HPDE6-E6E7 (cell line): ENCODE results near the gene NBEAL1.
"Not testable (repeated sequence)": the region's sequence is repeated elsewhere in the genome, so short reads cannot be mapped to it uniquely, and the experiment has no call there.

Experiments
- DNase-seq: peaks from one replicate; pipeline ENCODE4 v3.0.0; 2011; ENCODE audit warnings: missing footprints; ENCODE audit errors: extremely low spot score

NBEAL1 gene

GRCh38 chr2:203112342-203112741, 97.7 kb downstream of the NBEAL1 start:
- DNase-seq: no peak

DNA sequence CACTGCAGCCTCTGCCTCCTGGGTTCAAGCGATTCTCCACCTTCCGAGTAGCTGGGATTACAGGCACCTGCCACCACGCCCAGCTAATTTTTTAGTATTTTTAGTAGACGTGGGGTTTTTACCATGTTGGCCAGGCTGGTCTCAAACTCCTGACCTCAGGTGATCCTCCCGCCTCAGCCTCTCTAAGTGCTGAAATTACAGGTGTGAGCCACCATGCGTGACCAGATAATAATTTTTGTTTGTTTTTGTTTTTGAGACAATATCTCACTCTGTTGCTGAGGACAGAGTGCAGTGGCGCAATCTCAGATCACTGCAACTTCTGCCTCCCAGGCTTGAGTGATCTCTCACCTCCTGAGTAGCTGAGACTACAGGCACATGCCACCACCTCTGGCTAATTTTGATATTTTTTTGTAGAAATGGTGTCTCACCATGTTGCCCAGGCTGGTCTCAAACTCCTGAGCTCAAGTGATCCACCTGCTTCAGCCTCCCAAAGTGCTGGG, 100.6 kb downstream of the NBEAL1 start:
- DNase-seq: not testable (repeated sequence)

GRCh38 chr2:203122317-203122986, 107.8 kb downstream of the NBEAL1 start:
- DNase-seq: no peak

DNA sequence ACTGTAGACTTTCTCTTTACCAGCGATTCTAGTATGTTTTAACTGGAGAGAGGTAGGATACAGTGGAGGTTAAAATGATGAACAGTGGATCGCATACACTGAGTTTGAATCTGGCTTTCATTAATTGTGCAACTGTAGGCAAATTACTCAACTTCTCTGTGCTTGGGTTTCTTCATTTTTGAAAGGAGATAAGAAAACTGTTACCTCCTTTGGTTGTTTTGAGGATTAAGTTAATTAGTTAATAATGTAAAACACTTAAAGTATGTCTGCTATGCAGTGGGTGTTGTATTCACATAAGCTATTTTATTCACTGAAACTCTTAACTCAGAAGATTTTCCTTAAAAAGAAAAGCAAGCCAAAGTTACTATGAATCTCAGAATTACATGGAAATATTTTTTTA, 112.3 kb downstream of the NBEAL1 start:
- DNase-seq: no peak

- DNase-seq: no peak
Measured at GRCh38 chr2:203135105-203135504, 120.4 kb downstream of the NBEAL1 start.

DNA sequence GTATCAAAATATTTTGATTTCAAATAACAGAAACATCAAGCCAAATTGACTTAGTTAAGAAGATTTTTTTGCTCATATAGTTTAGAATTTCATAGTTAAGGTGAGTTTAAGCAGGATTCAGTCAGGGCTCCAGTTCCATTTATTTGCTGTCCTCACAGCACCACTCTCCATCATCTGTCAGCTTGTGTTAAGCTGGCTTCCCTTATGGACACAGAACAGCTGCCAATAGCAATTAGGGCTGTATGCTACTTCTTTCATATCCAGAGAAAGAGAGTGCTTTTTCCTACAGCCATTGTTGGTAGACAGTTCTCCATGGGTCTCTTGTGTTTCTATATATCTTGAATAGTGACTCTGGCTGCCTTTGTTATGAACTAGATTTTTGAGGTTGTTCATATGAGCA, 128.7 kb downstream of the NBEAL1 start:
- no peak for DNase-seq

DNA sequence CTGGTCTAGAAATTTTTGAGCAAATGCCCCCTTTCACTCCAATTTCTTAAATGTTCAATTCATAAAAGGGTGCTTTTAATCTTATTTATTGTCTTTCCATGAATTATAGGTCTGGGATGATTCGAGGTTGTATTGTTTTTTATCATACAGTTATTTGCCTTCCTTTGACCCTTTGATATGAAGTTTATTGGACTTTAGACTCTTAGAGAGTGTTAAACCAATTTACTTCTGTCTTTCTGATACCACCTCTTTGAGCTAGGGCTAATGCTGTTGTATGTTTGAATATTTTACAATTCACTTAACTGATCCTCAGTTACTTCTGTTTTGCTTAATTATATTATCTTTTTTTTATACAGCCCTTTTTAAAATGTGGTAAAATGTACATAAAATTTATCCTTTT, 134.5 kb downstream of the NBEAL1 start:
- no peak for DNase-seq

- DNase-seq: no peak
Measured at GRCh38 chr2:203155406-203155805, 140.7 kb downstream of the NBEAL1 start.

GRCh38 chr2:203162722-203163121, 148.0 kb downstream of the NBEAL1 start:
- not testable (repeated sequence) for DNase-seq

- no peak for DNase-seq
Measured at GRCh38 chr2:203164311-203164935, 149.7 kb downstream of the NBEAL1 start.

- DNase-seq: no peak
Measured at GRCh38 chr2:203167751-203168150, 153.1 kb downstream of the NBEAL1 start.

- no peak for DNase-seq
Measured at GRCh38 chr2:203170502-203170901, 155.8 kb downstream of the NBEAL1 start.

DNA sequence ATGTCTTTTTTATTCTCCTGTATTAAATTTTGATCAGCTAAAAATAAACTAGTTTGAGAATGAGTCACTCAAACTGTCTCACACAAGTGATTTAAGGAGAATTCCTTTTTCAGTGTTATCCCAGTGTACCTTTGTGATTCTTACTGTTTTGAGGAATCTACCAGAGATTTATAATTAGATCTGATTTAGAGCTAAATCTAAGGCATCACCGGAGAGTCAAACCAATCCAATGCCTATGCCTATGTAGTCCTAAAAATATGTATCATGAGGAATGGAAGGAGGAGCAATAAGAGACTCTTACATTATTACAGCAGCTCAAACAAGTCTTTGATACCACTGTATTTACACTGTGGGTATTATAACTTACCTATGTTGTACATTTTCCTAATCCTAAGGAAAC, 160.7 kb downstream of the NBEAL1 start:
- DNase-seq: no peak

- DNase-seq: no peak
Measured at GRCh38 chr2:203177361-203177760, 162.7 kb downstream of the NBEAL1 start.

- DNase-seq: no peak
Measured at GRCh38 chr2:203185864-203186263, 171.2 kb downstream of the NBEAL1 start.

DNA sequence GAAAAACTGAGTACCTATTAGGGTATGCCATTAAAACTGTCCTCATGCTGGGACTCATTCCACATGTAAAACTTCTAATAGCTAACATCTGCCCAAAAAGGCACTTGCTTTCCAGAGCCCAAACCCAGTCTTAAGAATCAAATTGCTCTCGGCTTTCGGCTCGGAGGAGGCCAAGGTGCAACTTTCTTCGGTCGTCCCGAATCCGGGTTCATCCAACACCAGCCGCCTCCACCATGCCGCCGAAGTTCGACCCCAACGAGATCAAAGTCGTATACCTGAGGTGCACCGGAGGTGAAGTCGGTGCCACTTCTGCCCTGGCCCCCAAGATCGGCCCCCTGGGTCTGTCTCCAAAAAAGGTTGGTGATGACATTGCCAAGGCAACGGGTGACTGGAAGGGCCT, 175.9 kb downstream of the NBEAL1 start:
- not testable (repeated sequence) for DNase-seq

DNA sequence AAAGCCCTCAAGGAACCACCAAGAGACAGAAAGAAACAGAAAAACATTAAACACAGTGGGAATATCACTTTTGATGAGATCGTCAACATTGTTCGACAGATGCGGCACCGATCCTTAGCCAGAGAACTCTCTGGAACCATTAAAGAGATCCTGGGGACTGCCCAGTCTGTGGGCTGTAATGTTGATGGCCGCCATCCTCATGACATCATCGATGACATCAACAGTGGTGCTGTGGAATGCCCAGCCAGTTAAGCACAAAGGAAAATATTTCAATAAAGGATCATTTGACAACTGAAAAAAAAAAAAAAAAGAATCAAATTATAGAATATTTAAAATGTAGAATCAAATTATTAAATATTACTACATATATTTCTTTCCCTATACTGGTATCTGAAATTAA, 176.4 kb downstream of the NBEAL1 start:
- not testable (repeated sequence) for DNase-seq

- no peak for DNase-seq
Measured at GRCh38 chr2:203191961-203192360, 177.3 kb downstream of the NBEAL1 start.

GRCh38 chr2:203195331-203196036, 180.8 kb downstream of the NBEAL1 start:
- no peak for DNase-seq

DNA sequence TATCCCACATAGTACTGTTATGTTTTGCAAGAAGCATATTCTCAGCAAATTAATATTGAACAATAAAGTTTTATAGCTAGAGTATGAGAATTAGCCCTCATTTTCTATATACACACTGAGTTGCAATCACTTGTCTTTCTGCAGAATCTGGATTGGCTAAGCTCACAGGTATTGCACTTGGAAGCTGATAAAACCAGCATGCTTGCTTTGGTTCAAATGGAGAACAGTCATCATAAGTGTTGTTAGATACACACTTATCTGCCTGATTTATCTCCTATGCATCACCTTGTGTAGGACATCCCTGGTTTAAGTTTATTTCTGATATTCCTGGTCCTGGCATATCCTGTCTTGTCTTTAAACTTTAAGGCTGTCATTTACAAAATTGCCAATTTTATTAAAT, 186.2 kb downstream of the NBEAL1 start:
- DNase-seq: no peak

DNA sequence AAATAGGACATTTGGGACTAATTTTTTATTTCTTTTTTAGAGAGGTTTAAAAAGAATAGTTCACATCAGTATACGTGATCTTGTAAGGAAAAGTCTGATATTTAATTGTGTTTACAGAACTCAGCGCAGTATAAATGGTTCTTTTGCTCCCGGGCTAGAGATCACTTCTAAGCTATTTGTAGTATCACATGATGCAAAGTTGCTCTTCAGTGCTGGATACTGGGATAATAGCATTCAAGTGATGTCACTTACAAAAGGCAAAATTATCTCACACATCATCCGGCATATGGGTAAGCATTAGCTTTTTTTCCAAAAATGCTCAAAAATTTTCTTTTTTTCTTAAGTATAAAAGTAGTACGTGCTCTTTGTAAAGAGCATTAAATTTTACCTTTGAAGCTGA, 186.8 kb downstream of the NBEAL1 start:
- DNase-seq: no peak

GRCh38 chr2:203209538-203209937, 194.9 kb downstream of the NBEAL1 start:
- no peak for DNase-seq
